ENCODE measurements around the gene DOCK6.
"Not testable (repeated sequence)": the region's sequence is repeated elsewhere in the genome, so short reads cannot be mapped to it uniquely, and the experiment has no call there.

DOCK6 gene

GRCh38 chr19:11192957-11193939 lies 69.1 kb downstream of the DOCK6 start:
- DNase-seq (ENCODE audit: low spot score in 2 of 2) (no peak), ATAC-seq (no peak)
- H3K9me3 Mint-ChIP-seq, result no peaks in the 10 kb centered on the region
- no peak overlapping the region for H3K4me3 Mint-ChIP-seq
- H3K36me3 Mint-ChIP-seq, result no peaks in the 10 kb centered on the region
- no peak overlapping the region for H3K27ac Mint-ChIP-seq
- H3K4me1 Mint-ChIP-seq, result peaks cover 6% of the 10 kb centered on the region

- peaks cover 6% of the 10 kb centered on the region for H3K4me1 Mint-ChIP-seq
- no peak for ATAC-seq
- H3K36me3 Mint-ChIP-seq, result no peaks in the 10 kb centered on the region
- no peak overlapping the region for H3K4me3 Mint-ChIP-seq
- H3K9me3 Mint-ChIP-seq, result no peaks in the 10 kb centered on the region
- H3K27ac Mint-ChIP-seq, result no peak overlapping the region
- no peak for DNase-seq (ENCODE audit: low spot score in 2 of 2)
Observed at GRCh38 chr19:11191934-11192333, 70.4 kb downstream of the DOCK6 start.

GRCh38 chr19:11191273-11191755 lies 71.0 kb downstream of the DOCK6 start:
- no peak overlapping the region for H3K27ac Mint-ChIP-seq
- DNase-seq (ENCODE audit: low spot score in 2 of 2) (no peak), ATAC-seq (peak; percentile 45)
- H3K4me1 Mint-ChIP-seq, result peaks cover under 1% of the 10 kb centered on the region
- H3K36me3 Mint-ChIP-seq, result no peaks in the 10 kb centered on the region
- H3K9me3 Mint-ChIP-seq, result no peaks in the 10 kb centered on the region
- H3K4me3 Mint-ChIP-seq, result no peak overlapping the region

GRCh38 chr19:11190501-11190900 lies 71.8 kb downstream of the DOCK6 start:
- no peaks in the 10 kb centered on the region for H3K4me1 Mint-ChIP-seq
- ATAC-seq (no peak), DNase-seq (ENCODE audit: low spot score in 2 of 2) (no peak)
- no peaks in the 10 kb centered on the region for H3K9me3 Mint-ChIP-seq
- no peaks in the 10 kb centered on the region for H3K36me3 Mint-ChIP-seq
- H3K4me3 Mint-ChIP-seq, result no peak overlapping the region
- no peak overlapping the region for H3K27ac Mint-ChIP-seq

GRCh38 chr19:11187441-11187840 lies 74.9 kb downstream of the DOCK6 start:
- ATAC-seq (no peak), DNase-seq (ENCODE audit: low spot score in 2 of 2) (no peak)
- H3K4me3 Mint-ChIP-seq, result no peak overlapping the region
- no peaks in the 10 kb centered on the region for H3K4me1 Mint-ChIP-seq
- no peak overlapping the region for H3K27ac Mint-ChIP-seq
- no peaks in the 10 kb centered on the region for H3K36me3 Mint-ChIP-seq
- H3K9me3 Mint-ChIP-seq, result no peaks in the 10 kb centered on the region

DNA sequence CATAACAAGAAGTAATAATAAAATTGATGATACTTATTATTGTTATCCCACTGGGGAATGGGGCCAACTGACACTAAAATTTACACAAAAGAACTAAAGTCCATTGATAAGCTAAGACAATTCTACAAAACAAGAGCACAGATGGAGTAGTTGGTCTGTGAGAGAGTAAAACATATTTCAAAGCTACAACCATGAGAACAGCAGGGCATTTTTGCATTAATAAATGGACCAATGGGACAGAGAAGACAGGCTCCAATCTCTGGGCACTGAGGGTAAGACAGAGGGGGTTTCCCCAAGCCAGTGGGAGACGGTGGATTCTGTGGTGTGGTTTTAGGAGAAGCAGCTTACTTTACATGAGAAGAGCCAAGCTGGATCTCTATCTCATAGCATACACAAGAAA lies 79.3 kb downstream of the DOCK6 start:
- DNase-seq (ENCODE audit: low spot score in 2 of 2) (no peak), ATAC-seq (no peak)
- no peak overlapping the region for H3K27ac Mint-ChIP-seq
- H3K4me3 Mint-ChIP-seq, result no peak overlapping the region
- peaks cover 12% of the 10 kb centered on the region for H3K4me1 Mint-ChIP-seq
- H3K36me3 Mint-ChIP-seq, result no peaks in the 10 kb centered on the region
- H3K9me3 Mint-ChIP-seq, result no peaks in the 10 kb centered on the region

- H3K4me3 Mint-ChIP-seq, result no peak overlapping the region
- H3K4me1 Mint-ChIP-seq, result peaks cover 17% of the 10 kb centered on the region
- H3K36me3 Mint-ChIP-seq, result no peaks in the 10 kb centered on the region
- H3K9me3 Mint-ChIP-seq, result no peaks in the 10 kb centered on the region
- H3K27ac Mint-ChIP-seq, result no peak overlapping the region
- ATAC-seq (no peak), DNase-seq (ENCODE audit: low spot score in 2 of 2) (no peak)
Observed at GRCh38 chr19:11181488-11181887, 80.8 kb downstream of the DOCK6 start.

DNA sequence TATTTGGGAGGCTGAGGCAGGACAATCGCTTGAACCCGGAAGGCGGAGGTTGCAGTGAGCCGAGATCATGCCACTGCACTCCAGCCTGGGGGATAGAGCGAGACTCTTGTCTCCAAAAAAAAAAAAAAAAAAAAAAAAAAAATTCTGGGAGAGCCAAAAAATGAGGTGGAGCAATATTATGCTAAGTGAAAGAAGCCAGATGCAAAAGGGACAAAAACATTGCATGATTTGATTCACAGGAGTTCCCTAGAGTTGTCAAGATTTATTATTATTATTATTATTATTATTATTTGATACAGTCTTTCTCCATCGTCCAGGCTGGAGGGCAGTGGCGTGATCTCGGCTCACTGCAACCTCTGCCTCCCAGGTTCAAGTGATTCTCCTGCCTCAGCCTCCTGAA lies 81.3 kb downstream of the DOCK6 start:
- H3K9me3 Mint-ChIP-seq; H3K4me3 Mint-ChIP-seq; H3K36me3 Mint-ChIP-seq; ATAC-seq; DNase-seq (ENCODE audit: low spot score in 2 of 2); H3K27ac Mint-ChIP-seq: not testable (repeated sequence)
- peaks cover 17% of the 10 kb centered on the region for H3K4me1 Mint-ChIP-seq

- H3K4me1 Mint-ChIP-seq, result peaks cover 17% of the 10 kb centered on the region
- no peak overlapping the region for H3K27ac Mint-ChIP-seq
- no peaks in the 10 kb centered on the region for H3K36me3 Mint-ChIP-seq
- H3K9me3 Mint-ChIP-seq, result no peaks in the 10 kb centered on the region
- ATAC-seq, result no peak
- no peak for DNase-seq (ENCODE audit: low spot score in 2 of 2)
- H3K4me3 Mint-ChIP-seq, result peak overlapping the region; percentile 24
Observed at GRCh38 chr19:11180346-11180745, 82.0 kb downstream of the DOCK6 start.

- ATAC-seq (peak; percentile 63), DNase-seq (ENCODE audit: low spot score in 2 of 2) (no peak)
- Mint-ChIP-seq H3K4me3 (peak overlapping the region; percentile 24), H3K36me3 (no peaks in the 10 kb centered on the region), H3K9me3 (no peaks in the 10 kb centered on the region), H3K27ac (peak overlapping the region; percentile 10), H3K4me1 (peaks cover 17% of the 10 kb centered on the region)
Observed at GRCh38 chr19:11179716-11180297, 82.5 kb downstream of the DOCK6 start.

DNA sequence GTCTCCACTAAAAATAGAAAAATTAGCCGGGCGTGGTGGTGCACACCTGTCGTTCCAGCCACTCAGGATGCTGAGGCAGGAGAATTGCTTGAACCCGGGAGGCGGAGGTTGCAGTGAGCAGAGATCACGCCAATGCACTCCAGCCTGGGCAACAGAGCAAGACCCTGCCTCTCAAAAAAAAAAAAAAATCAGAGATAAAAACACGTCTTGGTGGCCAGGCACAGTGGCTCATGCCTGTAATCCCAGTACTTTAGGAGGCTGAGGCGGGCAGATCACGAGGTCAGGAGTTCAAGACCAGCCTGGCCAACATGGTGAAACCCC lies 83.2 kb downstream of the DOCK6 start:
- H3K27ac Mint-ChIP-seq, result peak overlapping the region; percentile 10
- not testable (repeated sequence) for H3K9me3 Mint-ChIP-seq; DNase-seq (ENCODE audit: low spot score in 2 of 2); ATAC-seq; H3K36me3 Mint-ChIP-seq
- peak overlapping the region; percentile 24 for H3K4me3 Mint-ChIP-seq
- H3K4me1 Mint-ChIP-seq, result peaks cover 17% of the 10 kb centered on the region

DNA sequence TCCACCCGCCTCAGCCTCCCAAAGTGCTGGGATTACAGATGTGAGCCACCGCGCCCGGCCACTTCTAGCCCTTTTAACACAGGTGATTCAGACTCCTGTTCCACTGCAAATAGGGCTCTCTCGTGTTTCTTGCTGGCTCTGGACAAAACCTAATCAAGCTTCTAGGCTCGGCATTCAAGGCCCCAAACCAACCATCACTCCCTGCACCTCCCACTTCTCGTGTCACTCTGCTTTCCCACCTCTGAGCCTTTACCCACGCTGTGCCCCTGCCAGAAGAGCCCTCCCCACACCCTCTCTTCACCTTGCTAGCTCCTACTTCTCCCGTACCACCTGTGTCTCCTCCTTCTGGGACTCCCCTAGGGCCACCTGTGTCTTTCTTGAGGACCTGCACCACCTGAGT lies 84.7 kb downstream of the DOCK6 start:
- Mint-ChIP-seq H3K4me3 (no peak overlapping the region), H3K36me3 (no peaks in the 10 kb centered on the region)

DNA sequence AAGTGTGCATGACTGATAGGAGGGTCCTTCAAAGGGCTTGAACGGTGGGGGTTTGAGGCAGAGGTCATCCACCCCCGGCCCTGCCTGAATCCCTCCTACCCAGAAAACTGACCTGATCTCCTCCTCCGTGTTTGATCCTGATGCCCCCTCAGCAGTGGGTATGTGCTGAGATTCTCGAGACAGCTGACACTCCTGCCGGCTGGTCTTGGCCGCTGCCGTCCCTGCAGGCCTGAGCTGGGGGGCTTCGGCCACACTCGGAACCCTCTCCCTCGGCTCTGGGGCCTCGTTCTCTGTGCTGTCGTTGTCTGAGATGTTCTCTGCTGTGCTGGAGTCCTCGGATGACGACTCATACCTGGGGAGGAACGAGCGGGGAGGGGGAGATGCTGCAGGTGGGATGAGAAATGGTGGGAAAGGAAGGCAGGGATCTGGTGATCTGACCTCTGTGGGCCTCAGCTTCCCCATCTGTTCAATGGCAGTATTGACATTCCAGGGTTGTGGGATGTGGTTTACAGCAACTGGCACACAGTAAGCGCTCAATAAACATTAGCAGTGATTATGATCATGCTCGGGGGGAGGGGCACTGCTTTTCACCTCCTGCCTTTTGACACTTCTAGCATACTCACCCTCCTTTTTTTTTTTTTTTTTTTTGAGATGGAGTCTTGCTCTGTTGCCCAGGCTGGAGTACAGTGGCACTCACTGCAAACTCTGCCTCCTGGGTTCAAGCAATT lies 85.7 kb downstream of the DOCK6 start:
- peaks cover 17% of the 10 kb centered on the region for H3K4me1 Mint-ChIP-seq
- H3K36me3 Mint-ChIP-seq, result no peaks in the 10 kb centered on the region
- ATAC-seq, result no peak
- H3K27ac Mint-ChIP-seq, result no peak overlapping the region
- H3K9me3 Mint-ChIP-seq, result no peaks in the 10 kb centered on the region
- H3K4me3 Mint-ChIP-seq, result no peak overlapping the region
- DNase-seq (ENCODE audit: low spot score in 2 of 2), result no peak

More for the DNA sequence above, 84.7 kb downstream of the DOCK6 start:
- Mint-ChIP-seq H3K4me1 (peaks cover 17% of the 10 kb centered on the region), H3K27ac (no peak overlapping the region), H3K9me3 (no peaks in the 10 kb centered on the region)
- ATAC-seq (no peak), DNase-seq (ENCODE audit: low spot score in 2 of 2) (no peak)

DNA sequence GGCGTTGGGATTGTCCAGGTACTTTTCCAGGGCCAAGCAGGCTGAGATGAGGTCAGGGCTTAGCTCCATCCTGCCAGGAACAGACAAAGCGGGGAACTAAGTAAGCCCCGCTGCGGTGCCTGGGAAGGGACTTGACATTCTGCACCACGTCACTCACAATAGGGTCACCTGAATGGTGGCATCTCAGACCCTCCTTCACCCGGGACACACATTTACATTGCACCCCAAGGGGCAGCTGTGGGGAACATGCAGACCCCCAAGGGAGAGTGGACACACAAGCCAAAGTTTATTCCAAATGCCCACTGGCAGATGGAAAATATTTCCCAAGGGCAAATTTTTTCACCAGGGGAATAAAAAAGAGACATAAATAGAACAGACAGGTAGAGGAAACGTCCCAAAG lies 86.4 kb downstream of the DOCK6 start:
- ATAC-seq, result no peak
- no peak overlapping the region for H3K4me3 Mint-ChIP-seq
- peaks cover 17% of the 10 kb centered on the region for H3K4me1 Mint-ChIP-seq
- no peaks in the 10 kb centered on the region for H3K36me3 Mint-ChIP-seq
- no peaks in the 10 kb centered on the region for H3K9me3 Mint-ChIP-seq
- no peak for DNase-seq (ENCODE audit: low spot score in 2 of 2)
- no peak overlapping the region for H3K27ac Mint-ChIP-seq

DNA sequence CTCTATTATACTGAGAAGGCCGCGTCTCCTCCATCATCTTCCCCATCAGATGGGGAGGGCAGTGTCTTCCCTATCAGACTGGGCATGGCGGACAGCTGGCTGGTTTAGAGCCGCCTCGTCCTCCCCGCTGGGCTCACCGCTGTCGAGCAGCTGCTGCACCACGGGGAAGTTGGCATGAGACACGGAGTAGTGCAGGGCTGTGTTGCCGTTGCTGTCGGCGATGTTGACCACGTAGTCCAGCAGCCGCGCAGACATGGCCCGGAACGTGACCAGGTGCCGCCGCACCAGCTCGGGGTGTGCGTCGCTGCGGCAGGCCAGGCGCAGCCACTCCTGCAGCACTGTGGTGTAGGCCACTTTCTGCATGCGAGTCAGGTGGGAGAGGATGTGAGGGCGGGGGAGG lies 88.0 kb downstream of the DOCK6 start:
- Mint-ChIP-seq H3K4me1 (peaks cover 7% of the 10 kb centered on the region), H3K27ac (no peak overlapping the region), H3K36me3 (no peaks in the 10 kb centered on the region), H3K9me3 (no peaks in the 10 kb centered on the region), H3K4me3 (no peak overlapping the region)
- DNase-seq (ENCODE audit: low spot score in 2 of 2), result no peak
- no peak for ATAC-seq

Measured in stimulated activated effector memory CD8-positive, alpha-beta T cell treated with anti-CD3 and anti-CD28 coated beads, Interleukin-12 subunit alpha, Interleukin-12 subunit beta, amount 100 ng/mL, for 72 hours (primary cell).